Suprapubic skin (tissue), 4 donors: ENCODE results near the gene SP2.

ENCODE experiments used
- CTCF ChIP-seq, 2 donors: fragments of 200-600 bp in 1 of 2; fragments of 450-650 bp in 1 of 2; sonication (generic) in 1 of 2; IDR thresholded peaks; one replicate each; pipeline ENCODE4 v1.5.1; 2016 to 2019; ENCODE audit warnings: antibody characterized with exemption in 2 of 2, mild to moderate bottlenecking in 1 of 2, moderate library complexity in 1 of 2
- EP300 ChIP-seq: sonication (generic); formaldehyde crosslinking; IDR thresholded peaks from one replicate; pipeline ENCODE4 v1.6.1; 2017; ENCODE audit warnings: antibody characterized with exemption
- POLR2A ChIP-seq, 2 donors: fragments of 450-650 bp; IDR thresholded peaks; one replicate each; pipeline ENCODE4 v1.6.1; 2017; ENCODE audit warnings: antibody characterized with exemption in 2 of 2, mild to moderate bottlenecking in 2 of 2, moderate library complexity in 2 of 2
- POLR2AphosphoS5 ChIP-seq, 3 donors: sonication (generic); formaldehyde crosslinking; IDR thresholded peaks; one replicate each; pipeline ENCODE4 v1.6.1; 2017; ENCODE audit warnings: antibody characterized with exemption in 3 of 3

- no peak for TF ChIP-seq POLR2A (IDR thresholded peaks at IDR 0.05)
- no peak for TF ChIP-seq CTCF (IDR thresholded peaks at IDR 0.05)
- no peak for TF ChIP-seq POLR2AphosphoS5 (IDR thresholded peaks at IDR 0.05)
- TF ChIP-seq EP300: no peak
Measured at GRCh38 chr17:47945529-47946508, 49.8 kb downstream of the SP2 start.
